Measurements from ENCODE around the gene SEMA4B.
A peak's percentile ranks its signal among the peaks of the same experiment; 100 is the strongest.

The SEMA4B gene

GRCh38 chr15:90225504-90226234 is 24.5 kb downstream of the SEMA4B start:
- no peak for DNase-seq (ENCODE audit: low spot score)

GRCh38 chr15:90227336-90227735 is 26.2 kb downstream of the SEMA4B start:
- DNase-seq (ENCODE audit: low spot score) = no peak

GRCh38 chr15:90227816-90228772 is 27.0 kb downstream of the SEMA4B start:
- no peak for DNase-seq (ENCODE audit: low spot score)

GRCh38 chr15:90228960-90229359 is 27.8 kb downstream of the SEMA4B start:
- no peak for DNase-seq (ENCODE audit: low spot score)

- no peak for DNase-seq (ENCODE audit: low spot score)
These were observed 29.0 kb downstream of the SEMA4B start for GRCh38 chr15:90230071-90230494.

GRCh38 chr15:90230610-90231009 is 29.5 kb downstream of the SEMA4B start:
- no peak for DNase-seq (ENCODE audit: low spot score)

GRCh38 chr15:90231028-90232017 is 30.2 kb downstream of the SEMA4B start:
- DNase-seq (ENCODE audit: low spot score) = no peak

GRCh38 chr15:90232196-90232595 is 31.1 kb downstream of the SEMA4B start:
- no peak for DNase-seq (ENCODE audit: low spot score)

GRCh38 chr15:90232941-90233386 is 31.8 kb downstream of the SEMA4B start:
- no peak for DNase-seq (ENCODE audit: low spot score)

- peak; percentile 97 for DNase-seq (ENCODE audit: low spot score)
These were observed 32.4 kb downstream of the SEMA4B start, which contains the start of gene CIB1 for GRCh38 chr15:90233387-90234095. Gene CIB1 (minus strand): TSS chr15:90233941. CDS start chr15:90233885, 56 bp downstream.

GRCh38 chr15:90234096-90234988 is 33.2 kb downstream of the SEMA4B start, which contains the start of gene GDPGP1:
Gene GDPGP1 (plus strand): TSS chr15:90234209. CDS start chr15:90240909, 6,700 bp downstream.
- DNase-seq (ENCODE audit: low spot score) = no peak

- no peak for DNase-seq (ENCODE audit: low spot score)
These were observed 38.2 kb downstream of the SEMA4B start for GRCh38 chr15:90239371-90239770.

- DNase-seq (ENCODE audit: low spot score) = no peak
These were observed 39.7 kb downstream of the SEMA4B start for GRCh38 chr15:90240856-90241255.

- no peak for DNase-seq (ENCODE audit: low spot score)
These were observed 40.4 kb downstream of the SEMA4B start for GRCh38 chr15:90241343-90242192.

- no peak for DNase-seq (ENCODE audit: low spot score)
These were observed 43.0 kb downstream of the SEMA4B start for GRCh38 chr15:90243943-90244639.

- no peak for DNase-seq (ENCODE audit: low spot score)
These were observed 47.7 kb downstream of the SEMA4B start for GRCh38 chr15:90248789-90249202.

GRCh38 chr15:90249203-90249863 is 48.2 kb downstream of the SEMA4B start, which contains the start of gene TTLL13:
Gene TTLL13 (plus strand): TSS chr15:90249556. CDS start chr15:90250631, 1,075 bp downstream.
- peak; percentile 84 for DNase-seq (ENCODE audit: low spot score)
